GM12801 (cell line): ENCODE measurements around the gene SPINK1.

Experiments used
- CTCF ChIP-seq: IDR thresholded peaks from one replicate; pipeline ENCODE4 v1.5.1; 2011; ENCODE audit warnings: control low read depth; ENCODE audit not compliant: insufficient read length; ENCODE audit errors: extremely low read depth

SPINK1 gene

GRCh38 chr5:147831465-147831864, at the start of gene SPINK1:
SPINK1 (minus strand) TSS chr5:147831671; CDS start chr5:147831577, 94 bp downstream.
- no peak for TF ChIP-seq CTCF

- TF ChIP-seq CTCF = no peak
Measured at GRCh38 chr5:147880487-147880886, 49.0 kb upstream of the SPINK1 start.

GRCh38 chr5:147879784-147880183, 48.3 kb upstream of the SPINK1 start:
- no peak for TF ChIP-seq CTCF

GRCh38 chr5:147878066-147878759, 46.7 kb upstream of the SPINK1 start, which contains the start of gene SCGB3A2:
SCGB3A2 (plus strand) TSS chr5:147878711; CDS start chr5:147878804, 93 bp downstream.
- TF ChIP-seq CTCF = no peak

- TF ChIP-seq CTCF = no peak
Measured at GRCh38 chr5:147876626-147877025, 45.2 kb upstream of the SPINK1 start.

GRCh38 chr5:147876141-147876540, 44.7 kb upstream of the SPINK1 start:
- no peak for TF ChIP-seq CTCF

GRCh38 chr5:147874910-147875367, 43.5 kb upstream of the SPINK1 start:
- no peak for TF ChIP-seq CTCF
